ENCODE results near the gene SZRD1.

DNA sequence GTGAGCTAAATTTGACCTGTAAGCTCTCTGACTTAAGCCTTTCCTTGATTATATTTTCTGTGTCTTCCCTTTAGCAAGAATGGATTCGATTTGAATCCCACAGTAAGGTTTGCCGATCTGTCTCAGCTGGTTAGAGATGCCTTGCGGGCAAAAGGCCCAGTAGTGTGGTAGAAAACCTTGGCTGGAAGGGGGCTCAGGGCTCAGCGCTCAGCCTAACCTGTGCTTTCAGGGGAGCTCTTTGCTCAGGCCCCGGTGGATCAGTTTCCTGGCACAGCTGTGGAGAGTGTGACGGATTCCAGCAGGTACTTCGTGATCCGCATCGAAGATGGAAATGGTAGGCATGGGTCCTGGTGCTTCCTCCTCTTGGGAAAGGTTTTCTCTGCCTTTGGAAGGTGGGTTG is 80.6 kb downstream of the SZRD1 start:
- TF ChIP-seq, protein P1, sequence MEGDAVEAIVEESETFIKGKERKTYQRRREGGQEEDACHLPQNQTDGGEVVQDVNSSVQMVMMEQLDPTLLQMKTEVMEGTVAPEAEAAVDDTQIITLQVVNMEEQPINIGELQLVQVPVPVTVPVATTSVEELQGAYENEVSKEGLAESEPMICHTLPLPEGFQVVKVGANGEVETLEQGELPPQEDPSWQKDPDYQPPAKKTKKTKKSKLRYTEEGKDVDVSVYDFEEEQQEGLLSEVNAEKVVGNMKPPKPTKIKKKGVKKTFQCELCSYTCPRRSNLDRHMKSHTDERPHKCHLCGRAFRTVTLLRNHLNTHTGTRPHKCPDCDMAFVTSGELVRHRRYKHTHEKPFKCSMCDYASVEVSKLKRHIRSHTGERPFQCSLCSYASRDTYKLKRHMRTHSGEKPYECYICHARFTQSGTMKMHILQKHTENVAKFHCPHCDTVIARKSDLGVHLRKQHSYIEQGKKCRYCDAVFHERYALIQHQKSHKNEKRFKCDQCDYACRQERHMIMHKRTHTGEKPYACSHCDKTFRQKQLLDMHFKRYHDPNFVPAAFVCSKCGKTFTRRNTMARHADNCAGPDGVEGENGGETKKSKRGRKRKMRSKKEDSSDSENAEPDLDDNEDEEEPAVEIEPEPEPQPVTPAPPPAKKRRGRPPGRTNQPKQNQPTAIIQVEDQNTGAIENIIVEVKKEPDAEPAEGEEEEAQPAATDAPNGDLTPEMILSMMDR (conservative IDR thresholded peaks at IDR 0.05; ENCODE audit: low read length) = no peak
- TF ChIP-seq EZH2phosphoT487 (IDR thresholded peaks at IDR 0.05; ENCODE audit: borderline replicate concordance, low read depth, low read length) = no peak

Data from OCI-LY7 (cell line).